Mucosa of descending colon (tissue), 3 donors: Measurements from ENCODE around the gene MORN3. TPM values are rescaled to one million over a fixed set of nuclear protein-coding genes. Genes with fewer than 3 reads are reported as not detected.
"Not testable (repeated sequence)": the region's sequence is repeated elsewhere in the genome, so short reads cannot be mapped to it uniquely, and the experiment has no call there.

ENCODE experiments used
- ATAC-seq: fragments of 200-7000 bp; cut with Tn5 transposase; one replicate; pipeline ENCODE4 v1.9.1; 2020; ENCODE audit warnings: mild to moderate bottlenecking, moderate library complexity
- DNase-seq, 3 donors: peaks; one replicate each; pipeline ENCODE4 v3.0.0-alpha.2; 2020
- H3K36me3 ChIP-seq: fragments of 200-600 bp; one replicate; pipeline ENCODE4 v1.8.0; 2021; ENCODE audit warnings: low read depth, mild to moderate bottlenecking
- H3K4me1 ChIP-seq: fragments of 200-600 bp; one replicate; pipeline ENCODE4 v1.8.0; 2021; ENCODE audit warnings: low read depth, mild to moderate bottlenecking
- H3K4me3 ChIP-seq: fragments of 200-600 bp; one replicate; pipeline ENCODE4 v1.8.0; 2021; ENCODE audit warnings: mild to moderate bottlenecking
- H3K9me3 ChIP-seq: fragments of 200-600 bp; one replicate; pipeline ENCODE4 v1.8.0; 2021; ENCODE audit warnings: mild to moderate bottlenecking
- CTCF ChIP-seq: fragments of 200-600 bp; IDR thresholded peaks from one replicate; pipeline ENCODE4 v1.8.0; 2022; ENCODE audit warnings: antibody characterized with exemption, mild to moderate bottlenecking
- intact Hi-C, 2 donors: fragments of 100-400 bp; cut with DNase I in 1 of 2; cut with micrococcal nuclease in 1 of 2; formaldehyde crosslinking; loops; one replicate each; pipeline versions ENCODE4 v1.11.0 to v1.11.1; 2022; cut with DNase I, micrococcal nuclease
- total RNA-seq, 3 donors: library from RNA; stranded (reverse); fragmentation: NEBNext Ultra II Directional in 2 of 3; extraction: Animal tissue kit (Norgen Biotek cat#: 25700) in 2 of 3; gene quantifications; one replicate each; pipeline versions ENCODE4 v1.2.1 to v1.2.4, GENCODE V29; 2021 to 2023
- donor health status: DM: no; HTN: no; CAD: no; lungs with moderate emphysema.
- donor health status: DM: no; HTN: no; CAD: no.
- donor health status: DM: no; HTN: yes; CAD: no.

MORN3 gene
- total RNA-seq, 3 donors from 2014 or later = 0.17 to 0.35 (median 0.22) TPM

- Histone ChIP-seq H3K4me1 (peaks cover 9% of the 10 kb centered on the region), H3K36me3 (no peaks in the 10 kb centered on the region), H3K9me3 (no peaks in the 10 kb centered on the region), H3K4me3 (no peak overlapping the region)
- ATAC-seq (peak; percentile 80), DNase-seq (peak; percentile 33 to 86 (median 59))
- TF ChIP-seq CTCF = no peak
- intact Hi-C loops = no loop called here
Measured at GRCh38 chr12:121637231-121637914, 32.1 kb downstream of the MORN3 start.

GRCh38 chr12:121634836-121635235 lies 34.6 kb downstream of the MORN3 start:
- no peak for TF ChIP-seq CTCF
- Histone ChIP-seq H3K4me3 (no peak overlapping the region), H3K9me3 (no peaks in the 10 kb centered on the region), H3K36me3 (no peaks in the 10 kb centered on the region), H3K4me1 (peaks cover 20% of the 10 kb centered on the region)
- ATAC-seq (no peak), DNase-seq (no peak)
- intact Hi-C loops = no loop called here

GRCh38 chr12:121633833-121634196 lies 35.6 kb downstream of the MORN3 start:
- ATAC-seq, H3K36me3 ChIP-seq, DNase-seq, H3K9me3 ChIP-seq, H3K4me3 ChIP-seq, intact Hi-C loops: not testable (repeated sequence)
- peaks cover 28% of the 10 kb centered on the region for H3K4me1 ChIP-seq

GRCh38 chr12:121632069-121632970 lies 37.1 kb downstream of the MORN3 start:
- DNase-seq = no peak
- intact Hi-C loops = no loop called here
- Histone ChIP-seq H3K36me3 (no peaks in the 10 kb centered on the region), H3K4me3 (no peak overlapping the region), H3K9me3 (no peaks in the 10 kb centered on the region), H3K4me1 (peaks cover 39% of the 10 kb centered on the region)
- no peak for TF ChIP-seq CTCF
- no peak for ATAC-seq

- H3K4me1 ChIP-seq = peaks cover 39% of the 10 kb centered on the region
- H3K4me3 ChIP-seq = no peak overlapping the region
- H3K9me3 ChIP-seq = no peaks in the 10 kb centered on the region
- intact Hi-C loops = no loop called here
- no peak for TF ChIP-seq CTCF
- no peak for DNase-seq
- no peak for ATAC-seq
- H3K36me3 ChIP-seq = no peaks in the 10 kb centered on the region
Measured at GRCh38 chr12:121630791-121631355, 38.6 kb downstream of the MORN3 start.

- no peaks in the 10 kb centered on the region for H3K9me3 ChIP-seq
- ATAC-seq (no peak), DNase-seq (no peak)
- no peak overlapping the region for H3K4me3 ChIP-seq
- intact Hi-C loops = loop anchor here in 1 of 2 donors (10.0 kb wide), 1 partner anchor 54 kb away; no protein-coding TSS in a partner anchor
- TF ChIP-seq CTCF = no peak
- peaks cover 45% of the 10 kb centered on the region for H3K4me1 ChIP-seq
- no peaks in the 10 kb centered on the region for H3K36me3 ChIP-seq
Measured at GRCh38 chr12:121628536-121628935, 40.9 kb downstream of the MORN3 start.
